ENCODE results near the gene DMXL1. TPM values are rescaled to one million over a fixed set of nuclear protein-coding genes. Genes with fewer than 3 reads are reported as not detected.

DMXL1 gene
- total RNA-seq, 1 donor from 2014 or later = 45.5 TPM

- no peaks in the 10 kb centered on the region for H3K4me1 Mint-ChIP-seq
- no peak overlapping the region for H3K4me3 Mint-ChIP-seq
- Histone ChIP-seq H3K4me2 (no peak overlapping the region), H3K36me3 (no peaks in the 10 kb centered on the region), H3F3A (ENCODE audit: low read depth) (no peaks in the 10 kb centered on the region), H3K9ac (no peak overlapping the region), H3K4me1 (no peaks in the 10 kb centered on the region), H3K4me3 (no peak overlapping the region), H3K27ac (no peak overlapping the region), H4K20me1 (ENCODE audit: low read depth) (no peaks in the 10 kb centered on the region), H3K27me3 (no peaks in the 10 kb centered on the region), H3K79me2 (ENCODE audit: low read depth) (no peaks in the 10 kb centered on the region), H2AFZ (replicated peaks) (no peak overlapping the region), H3K9me3 (ENCODE audit: low read depth) (no peaks in the 10 kb centered on the region)
- no peak overlapping the region for H3K27ac Mint-ChIP-seq
- no peaks in the 10 kb centered on the region for H3K9me3 Mint-ChIP-seq
- DNase-seq (ENCODE audit: low spot score) = no peak
- no peaks in the 10 kb centered on the region for H3K36me3 Mint-ChIP-seq
- TF ChIP-seq CTCF (IDR thresholded peaks at IDR 0.05) (no peak), EZH2phosphoT487 (IDR thresholded peaks at IDR 0.05) (no peak), EZH2 (IDR thresholded peaks at IDR 0.05) (no peak)
- no peaks in the 10 kb centered on the region for H3K27me3 Mint-ChIP-seq (ENCODE audit: insufficient read depth, low read depth)
Observed at GRCh38 chr5:119058979-119059529, 11.8 kb upstream of the DMXL1 start.

GRCh38 chr5:119059740-119060255 lies 11.1 kb upstream of the DMXL1 start:
- Histone ChIP-seq H3K79me2 (ENCODE audit: low read depth) (no peaks in the 10 kb centered on the region), H3K9ac (no peak overlapping the region), H3K4me1 (no peaks in the 10 kb centered on the region), H3K4me2 (no peak overlapping the region), H2AFZ (replicated peaks) (no peak overlapping the region), H3K4me3 (no peak overlapping the region), H3F3A (ENCODE audit: low read depth) (no peaks in the 10 kb centered on the region), H4K20me1 (ENCODE audit: low read depth) (no peaks in the 10 kb centered on the region), H3K9me3 (ENCODE audit: low read depth) (no peaks in the 10 kb centered on the region), H3K36me3 (no peaks in the 10 kb centered on the region), H3K27me3 (no peaks in the 10 kb centered on the region), H3K27ac (no peak overlapping the region)
- TF ChIP-seq EZH2phosphoT487 (IDR thresholded peaks at IDR 0.05) = no peak
- no peak for TF ChIP-seq CTCF (IDR thresholded peaks at IDR 0.05)
- TF ChIP-seq EZH2 (IDR thresholded peaks at IDR 0.05) = no peak
- H3K4me1 Mint-ChIP-seq = no peaks in the 10 kb centered on the region
- no peak overlapping the region for H3K4me3 Mint-ChIP-seq
- no peak overlapping the region for H3K27ac Mint-ChIP-seq
- H3K36me3 Mint-ChIP-seq = no peaks in the 10 kb centered on the region
- no peaks in the 10 kb centered on the region for H3K9me3 Mint-ChIP-seq
- no peak for DNase-seq (ENCODE audit: low spot score)
- no peaks in the 10 kb centered on the region for H3K27me3 Mint-ChIP-seq (ENCODE audit: insufficient read depth, low read depth)

- H3K27me3 Mint-ChIP-seq (ENCODE audit: insufficient read depth, low read depth) = no peaks in the 10 kb centered on the region
- Histone ChIP-seq H3K9ac (no peak overlapping the region), H3K4me3 (no peak overlapping the region), H3F3A (ENCODE audit: low read depth) (no peaks in the 10 kb centered on the region), H3K79me2 (ENCODE audit: low read depth) (no peaks in the 10 kb centered on the region), H4K20me1 (ENCODE audit: low read depth) (no peaks in the 10 kb centered on the region), H3K36me3 (no peaks in the 10 kb centered on the region), H3K4me2 (no peak overlapping the region), H3K4me1 (no peaks in the 10 kb centered on the region), H2AFZ (replicated peaks) (no peak overlapping the region), H3K27ac (no peak overlapping the region), H3K9me3 (ENCODE audit: low read depth) (no peaks in the 10 kb centered on the region), H3K27me3 (no peaks in the 10 kb centered on the region)
- no peak overlapping the region for H3K4me3 Mint-ChIP-seq
- no peak for TF ChIP-seq CTCF (IDR thresholded peaks at IDR 0.05)
- TF ChIP-seq EZH2phosphoT487 (IDR thresholded peaks at IDR 0.05) = no peak
- TF ChIP-seq EZH2 (IDR thresholded peaks at IDR 0.05) = no peak
- no peaks in the 10 kb centered on the region for H3K36me3 Mint-ChIP-seq
- no peaks in the 10 kb centered on the region for H3K9me3 Mint-ChIP-seq
- H3K4me1 Mint-ChIP-seq = no peaks in the 10 kb centered on the region
- no peak for DNase-seq (ENCODE audit: low spot score)
- no peak overlapping the region for H3K27ac Mint-ChIP-seq
Observed at GRCh38 chr5:119063579-119064379, 7.1 kb upstream of the DMXL1 start.
